Measurements from ENCODE around the gene ULK1. TPM values are rescaled to one million over a fixed set of nuclear protein-coding genes. Genes with fewer than 3 reads are reported as not detected.

The ULK1 gene
- total and polyA plus RNA-seq, 2 of the 13 experiments (the other 11 are each of a cell fraction or from before 2014, with no cell fraction given): 2.8 to 10.1 TPM

GRCh38 chr12:131860472-131861260 lies 33.8 kb upstream of the ULK1 start (continued):
- TF ChIP-seq PRDM15 (CRISPR knock-in tag; IDR thresholded peaks at IDR 0.05): no peak; the same call in 1 of the 2 replicates
- no peak for TF ChIP-seq KLF15 (CRISPR knock-in tag; IDR thresholded peaks at IDR 0.05; ENCODE audit: borderline replicate concordance)
- peak; percentile 82 for TF ChIP-seq ZNF574 (CRISPR knock-in tag; IDR thresholded peaks at IDR 0.05)
- TF ChIP-seq TIGD3 (CRISPR knock-in tag; IDR thresholded peaks at IDR 0.05; ENCODE audit: borderline replicate concordance): peak; percentile 33; the same call in 1 of the 2 replicates
- no peak for TF ChIP-seq GPBP1L1 (CRISPR knock-in tag; IDR thresholded peaks at IDR 0.05)
- TF ChIP-seq ZNF747 (CRISPR knock-in tag; IDR thresholded peaks at IDR 0.05; ENCODE audit: borderline replicate concordance): peak; percentile 64; the same call in 1 of the 2 replicates
- TF ChIP-seq ARID3A (IDR thresholded peaks at IDR 0.05; ENCODE audit: low read depth, low read length): peak; percentile 50
- no peak for TF ChIP-seq ZSCAN30 (CRISPR knock-in tag; IDR thresholded peaks at IDR 0.05)
- peak; percentile 40 for TF ChIP-seq CTCF (CRISPR knock-in tag; IDR thresholded peaks at IDR 0.05)
- peak; percentile 66 for TF ChIP-seq HHEX (CRISPR knock-in tag; IDR thresholded peaks at IDR 0.05)
- TF ChIP-seq ZZZ3 (CRISPR knock-in tag; IDR thresholded peaks at IDR 0.05; ENCODE audit: borderline replicate concordance): peak; percentile 32; the same call in 1 of the 2 replicates
- TF ChIP-seq PHF21A (CRISPR knock-in tag; IDR thresholded peaks at IDR 0.05): peak; percentile 97
- no peak for TF ChIP-seq ZNF232 (CRISPR knock-in tag; IDR thresholded peaks at IDR 0.05; ENCODE audit: borderline replicate concordance)
- TF ChIP-seq ETV5 (CRISPR knock-in tag; IDR thresholded peaks at IDR 0.05; ENCODE audit: borderline replicate concordance): peak; percentile 70

All from HepG2 (cell line).